HEK293 (cell line): ENCODE data around the gene LIN7C.
A peak's percentile ranks its signal among the peaks of the same experiment; 100 is the strongest.

ENCODE experiments used
- AEBP2 ChIP-seq: fragments of 450-650 bp; formaldehyde crosslinking; IDR thresholded peaks from 2 replicates; pipeline ENCODE4 v1.5.1; 2016; ENCODE audit warnings: missing biosample characterization, missing genetic modification characterization, borderline replicate concordance
- PBX3 ChIP-seq: sonication (generic); formaldehyde crosslinking; IDR thresholded peaks from 2 replicates; pipeline ENCODE4 v1.8.1; 2022; ENCODE audit warnings: mild to moderate bottlenecking, moderate library complexity, missing genetic modification reagents
- PRDM4 ChIP-seq: fragments of 450-650 bp; formaldehyde crosslinking; IDR thresholded peaks from 2 replicates; pipeline ENCODE4 v1.5.1; 2017; ENCODE audit warnings: missing biosample characterization, missing genetic modification characterization
- ZBTB11 ChIP-seq: fragments of 450-650 bp; formaldehyde crosslinking; conservative IDR thresholded peaks from 2 replicates; pipeline ENCODE4 v1.5.1; 2016; ENCODE audit warnings: low read depth, missing biosample characterization, missing genetic modification characterization
- ZBTB26 ChIP-seq: fragments of 450-650 bp; formaldehyde crosslinking; optimal IDR thresholded peaks from 2 replicates; pipeline ENCODE3; 2016; ENCODE audit warnings: missing biosample characterization, mild to moderate bottlenecking, missing genetic modification characterization
- ZNF133 ChIP-seq: fragments of 450-650 bp; formaldehyde crosslinking; IDR thresholded peaks from 2 replicates; pipeline ENCODE4 v1.5.1; 2016; ENCODE audit warnings: missing biosample characterization, missing genetic modification characterization
- ZNF221 ChIP-seq: fragments of 450-650 bp; formaldehyde crosslinking; IDR thresholded peaks from 2 replicates; pipeline ENCODE4 v1.5.1; 2017; ENCODE audit warnings: missing biosample characterization, missing genetic modification characterization, borderline replicate concordance
- ZNF335 ChIP-seq: fragments of 450-650 bp; formaldehyde crosslinking; conservative IDR thresholded peaks from 2 replicates; pipeline ENCODE4 v1.5.1; 2016; ENCODE audit warnings: missing biosample characterization, missing genetic modification characterization
- ZNF426 ChIP-seq: fragments of 450-650 bp; formaldehyde crosslinking; IDR thresholded peaks from 2 replicates; pipeline ENCODE4 v1.5.1; 2017; ENCODE audit warnings: missing biosample characterization, missing genetic modification characterization, mild to moderate bottlenecking, inconsistent platforms, moderate library complexity
- ZNF433 ChIP-seq: fragments of 450-650 bp; formaldehyde crosslinking; IDR thresholded peaks from 2 replicates; pipeline ENCODE4 v1.5.1; 2016; ENCODE audit warnings: missing biosample characterization, missing genetic modification characterization, low read depth
- ZNF549 ChIP-seq: fragments of 450-650 bp; IDR thresholded peaks from 2 replicates; pipeline ENCODE4 v1.5.1; 2018; ENCODE audit warnings: missing biosample characterization, missing genetic modification characterization, mild to moderate bottlenecking, inconsistent platforms, moderate library complexity
- ZNF571 ChIP-seq: fragments of 450-650 bp; formaldehyde crosslinking; IDR thresholded peaks from 2 replicates; pipeline ENCODE4 v1.5.0; 2017; ENCODE audit warnings: missing biosample characterization, missing genetic modification characterization
- ZNF596 ChIP-seq: fragments of 450-650 bp; IDR thresholded peaks from 2 replicates; pipeline ENCODE4 v1.5.0; 2018; ENCODE audit warnings: missing biosample characterization, mild to moderate bottlenecking, missing genetic modification characterization, moderate library complexity
- ZNF830 ChIP-seq: fragments of 450-650 bp; IDR thresholded peaks from 2 replicates; pipeline ENCODE4 v1.5.0; 2018; ENCODE audit warnings: missing biosample characterization, missing genetic modification characterization, low read depth, mild to moderate bottlenecking, moderate library complexity
- ZSCAN30 ChIP-seq: fragments of 450-650 bp; IDR thresholded peaks from 2 replicates; pipeline ENCODE4 v1.5.1; 2018; ENCODE audit warnings: missing biosample characterization, mild to moderate bottlenecking, missing genetic modification characterization, moderate library complexity

LIN7C gene

GRCh38 chr11:27471589-27472397 lies 34.8 kb downstream of the LIN7C start (continued):
- no peak for TF ChIP-seq PRDM4 (tag by site-specific recombination)
- no peak for TF ChIP-seq AEBP2 (tag by site-specific recombination)
- no peak for TF ChIP-seq ZNF133
- TF ChIP-seq ZNF571 (tag by site-specific recombination): no peak
- TF ChIP-seq ZNF596 (tag by site-specific recombination): 0 out of 2 replicates have a peak, but pooled peaks have one; percentile 24
- TF ChIP-seq ZBTB11: no peak
- no peak for TF ChIP-seq ZNF549 (tag by site-specific recombination)
- no peak for TF ChIP-seq ZSCAN30 (tag by site-specific recombination)
- no peak for TF ChIP-seq ZNF426 (tag by site-specific recombination)
- TF ChIP-seq ZNF830 (tag by site-specific recombination): no peak
- no peak for TF ChIP-seq PBX3 (CRISPR knock-in tag)
- TF ChIP-seq ZBTB26: peak; percentile 21
- TF ChIP-seq ZNF433 (tag by site-specific recombination): no peak
- TF ChIP-seq ZNF335 (tag by site-specific recombination): peak; percentile 59
- TF ChIP-seq ZNF221: no peak
- TF ChIP-seq, all 188 proteins: peak for 7
